AG09319 (cell line): ENCODE data around the gene CSPG4.

Experiments used
- DNase-seq: peaks from one replicate; pipeline ENCODE4 v3.0.0-alpha.2; 2010; ENCODE audit warnings: low read depth; ENCODE audit errors: extremely low read depth
- CTCF ChIP-seq: IDR thresholded peaks from 2 replicates; pipeline ENCODE4 v1.5.1; 2011; ENCODE audit warnings: low read depth, mild to moderate bottlenecking, inconsistent platforms, low read length, moderate library complexity

CSPG4 gene

DNA sequence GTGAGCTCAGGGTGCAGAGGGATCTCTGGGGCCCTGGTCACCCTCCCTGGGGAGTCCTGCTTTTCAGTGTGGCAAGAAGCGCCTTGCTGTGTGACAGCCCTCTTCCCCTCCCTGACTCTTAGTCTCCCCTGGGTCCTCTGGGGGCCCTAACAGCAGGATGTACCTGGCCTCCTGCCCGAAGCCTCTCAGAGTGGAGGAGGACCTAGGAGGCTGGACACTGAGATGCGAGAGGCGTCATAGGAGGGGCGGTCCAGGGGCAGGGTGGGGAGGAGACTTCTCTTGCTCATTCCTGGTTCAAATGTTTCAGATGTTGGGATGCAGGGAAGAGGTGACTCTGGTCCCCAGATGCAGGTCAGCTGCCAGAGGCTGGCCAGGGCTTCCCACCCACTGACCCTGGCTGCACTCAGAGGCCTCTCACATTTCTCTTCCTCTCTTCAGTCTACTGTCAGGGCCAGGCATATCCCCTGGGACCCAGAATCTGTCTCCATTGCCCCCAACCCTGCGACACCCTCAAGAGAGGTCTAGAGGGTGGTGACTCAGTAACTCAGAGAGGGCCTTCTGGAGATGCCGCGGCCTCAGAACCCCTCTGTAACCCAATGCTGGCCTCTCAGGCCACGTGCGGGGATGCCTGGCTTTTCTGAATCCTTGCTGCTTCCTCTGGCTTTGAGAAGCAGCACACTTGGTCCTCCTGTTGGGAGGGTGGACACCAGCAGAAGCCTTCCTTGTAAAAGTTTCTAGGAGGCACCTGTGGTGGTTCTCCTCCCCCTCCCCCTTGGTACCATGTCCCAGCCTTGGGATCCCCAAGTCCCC is 39.0 kb downstream of the CSPG4 start:
- DNase-seq, result peak; percentile 23
- no peak for TF ChIP-seq CTCF

DNA sequence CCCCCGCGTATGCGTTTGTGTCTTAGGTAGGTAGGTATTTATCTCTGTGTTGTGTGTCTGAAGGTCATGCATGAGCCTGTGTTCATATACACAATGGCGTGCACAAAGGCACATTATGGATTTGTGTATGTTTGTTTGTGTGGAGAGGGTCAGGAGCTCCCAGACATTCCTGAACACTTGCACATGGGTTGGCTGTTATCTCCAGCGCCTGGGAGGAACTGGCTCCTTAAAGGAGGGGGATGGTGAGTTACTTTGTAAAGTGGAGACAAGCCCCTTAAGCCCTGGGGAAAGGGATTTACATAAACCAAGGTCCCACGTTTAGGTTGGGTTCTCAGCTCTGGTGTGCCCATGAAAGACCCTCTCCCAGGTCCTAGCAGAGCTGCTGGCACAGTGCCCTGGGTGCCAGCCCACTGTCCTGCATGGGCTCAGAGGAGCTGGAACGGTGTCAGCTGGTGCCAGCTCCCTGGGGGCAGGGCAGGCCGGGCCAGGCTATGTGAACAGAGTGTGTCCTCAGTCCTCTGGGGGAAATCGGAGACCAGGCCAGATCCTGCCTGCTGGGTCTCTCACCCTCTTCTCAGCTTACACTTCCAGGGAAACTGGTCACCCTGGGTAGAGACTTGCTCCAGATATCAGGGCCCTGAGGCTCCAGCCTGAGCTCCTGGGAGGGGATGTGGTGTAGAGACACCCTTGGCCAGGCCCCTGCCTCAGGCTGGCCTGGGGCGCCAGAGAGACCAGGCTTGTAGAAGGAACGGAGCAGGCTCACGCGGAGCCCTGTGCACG is 39.8 kb downstream of the CSPG4 start:
- TF ChIP-seq CTCF, result no peak
- no peak for DNase-seq

GRCh38 chr15:75671730-75672602 is 40.7 kb downstream of the CSPG4 start:
- TF ChIP-seq CTCF, result no peak
- no peak for DNase-seq

GRCh38 chr15:75669879-75670212 is 42.8 kb downstream of the CSPG4 start:
- TF ChIP-seq CTCF, result no peak
- DNase-seq, result no peak

GRCh38 chr15:75669191-75669878 is 43.3 kb downstream of the CSPG4 start:
- no peak for DNase-seq
- no peak for TF ChIP-seq CTCF

DNA sequence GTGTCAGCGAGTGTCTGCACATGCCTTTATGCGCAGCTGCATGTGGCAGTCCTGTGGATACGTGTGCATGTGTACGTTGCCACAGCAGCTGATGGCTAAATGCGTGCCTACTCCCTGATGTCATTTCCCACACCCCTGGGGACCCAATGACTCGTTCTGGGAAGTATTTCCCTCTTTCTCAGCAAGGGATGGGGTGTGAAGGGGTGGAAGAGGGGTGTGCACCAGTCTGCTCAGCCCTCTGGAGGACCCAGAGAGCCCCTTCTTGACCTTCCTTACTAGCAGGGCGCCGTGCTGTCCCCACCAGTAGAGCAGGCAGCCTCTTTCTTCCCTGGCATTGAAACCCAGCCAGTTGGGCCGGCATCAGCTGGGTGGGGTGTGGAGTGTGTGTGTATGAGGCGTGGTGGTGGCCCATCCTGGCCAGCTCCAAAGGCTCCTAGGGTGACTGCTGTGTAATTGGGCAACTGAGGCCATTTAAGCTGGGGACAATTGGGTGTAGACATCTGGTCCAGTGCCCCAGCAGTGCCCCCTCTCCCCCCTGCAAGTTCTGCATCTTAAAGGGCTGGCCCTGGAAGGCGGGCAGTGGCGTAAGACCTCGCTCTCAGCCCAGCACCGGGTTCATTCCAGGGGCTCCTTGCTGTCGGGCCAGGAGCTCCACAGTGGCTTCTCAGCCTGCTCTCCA is 45.7 kb downstream of the CSPG4 start:
- TF ChIP-seq CTCF, result no peak

More for the DNA sequence above, 45.7 kb downstream of the CSPG4 start:
- peak; percentile 96 for DNase-seq
